Stimulated activated CD4-positive, alpha-beta T cell treated with anti-CD3 and anti-CD28 coated beads, TNF-alpha, amount 100 ng/mL, for 1 hour (primary cell): ENCODE results near the gene BRCA1.
"Not testable (repeated sequence)": the region's sequence is repeated elsewhere in the genome, so short reads cannot be mapped to it uniquely, and the experiment has no call there.

ENCODE experiments used
- DNase-seq, 3 donors: peaks; one replicate each; pipeline ENCODE4 v3.0.0-alpha.2; 2020; ENCODE audit warnings: low read depth in 3 of 3, low spot score in 1 of 3

The BRCA1 gene

DNA sequence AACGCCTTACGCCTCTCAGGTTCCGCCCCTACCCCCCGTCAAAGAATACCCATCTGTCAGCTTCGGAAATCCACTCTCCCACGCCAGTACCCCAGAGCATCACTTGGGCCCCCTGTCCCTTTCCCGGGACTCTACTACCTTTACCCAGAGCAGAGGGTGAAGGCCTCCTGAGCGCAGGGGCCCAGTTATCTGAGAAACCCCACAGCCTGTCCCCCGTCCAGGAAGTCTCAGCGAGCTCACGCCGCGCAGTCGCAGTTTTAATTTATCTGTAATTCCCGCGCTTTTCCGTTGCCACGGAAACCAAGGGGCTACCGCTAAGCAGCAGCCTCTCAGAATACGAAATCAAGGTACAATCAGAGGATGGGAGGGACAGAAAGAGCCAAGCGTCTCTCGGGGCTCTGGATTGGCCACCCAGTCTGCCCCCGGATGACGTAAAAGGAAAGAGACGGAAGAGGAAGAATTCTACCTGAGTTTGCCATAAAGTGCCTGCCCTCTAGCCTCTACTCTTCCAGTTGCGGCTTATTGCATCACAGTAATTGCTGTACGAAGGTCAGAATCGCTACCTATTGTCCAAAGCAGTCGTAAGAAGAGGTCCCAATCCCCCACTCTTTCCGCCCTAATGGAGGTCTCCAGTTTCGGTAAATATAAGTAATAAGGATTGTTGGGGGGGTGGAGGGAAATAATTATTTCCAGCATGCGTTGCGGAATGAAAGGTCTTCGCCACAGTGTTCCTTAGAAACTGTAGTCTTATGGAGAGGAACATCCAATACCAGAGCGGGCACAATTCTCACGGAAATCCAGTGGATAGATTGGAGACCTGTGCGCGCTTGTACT lies at the start of gene BRCA1:
BRCA1 (minus strand) TSS at position 232 of the 834 bp plus-strand sequence. CDS start 1,268 bp downstream, outside the sequence.
- peak; percentile 77 to 88 (median 81) for DNase-seq

DNA sequence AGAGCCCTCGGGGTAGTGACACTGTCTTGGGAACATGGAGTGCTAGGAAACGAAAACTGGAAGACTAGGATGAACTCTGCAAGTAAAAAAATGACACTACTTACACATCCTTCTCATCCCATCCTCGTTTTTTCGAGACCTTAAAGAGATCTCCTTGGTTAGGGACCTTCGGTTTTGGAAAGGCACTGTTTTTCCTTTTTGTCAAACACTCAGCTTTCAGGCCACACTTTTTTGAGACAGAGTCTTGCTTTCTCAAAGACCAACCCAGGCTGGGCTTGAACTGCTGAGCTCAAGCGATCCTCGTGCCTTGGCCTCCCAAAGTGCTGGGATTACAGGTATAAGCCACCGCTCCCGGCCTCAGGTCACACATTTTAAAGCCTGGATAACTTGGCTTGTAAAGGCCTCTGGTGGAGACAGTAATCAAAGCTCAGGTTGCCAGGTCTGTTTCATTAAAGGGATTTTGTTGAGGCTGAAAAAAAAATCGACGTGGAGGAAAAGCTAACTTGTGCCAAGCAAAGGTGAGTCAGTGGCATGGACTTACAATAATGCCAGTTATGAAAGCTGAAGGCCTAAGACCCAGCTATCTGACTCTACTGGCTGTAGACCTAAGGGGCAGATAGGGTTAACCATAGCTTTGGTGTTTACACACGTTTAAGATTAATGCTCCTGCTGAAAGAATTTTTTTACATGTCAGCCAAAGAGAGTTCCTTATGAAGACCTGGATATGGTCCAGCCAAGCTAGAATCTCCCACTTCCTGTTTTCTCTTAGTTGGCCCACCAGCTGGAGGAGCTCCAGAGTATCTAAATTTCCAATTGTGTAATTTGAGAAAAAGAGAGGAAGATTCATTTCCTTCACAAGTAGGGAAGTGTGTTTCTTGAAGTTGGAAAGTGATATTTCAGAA lies 46.7 kb upstream of the BRCA1 start:
- DNase-seq, result no peak

DNA sequence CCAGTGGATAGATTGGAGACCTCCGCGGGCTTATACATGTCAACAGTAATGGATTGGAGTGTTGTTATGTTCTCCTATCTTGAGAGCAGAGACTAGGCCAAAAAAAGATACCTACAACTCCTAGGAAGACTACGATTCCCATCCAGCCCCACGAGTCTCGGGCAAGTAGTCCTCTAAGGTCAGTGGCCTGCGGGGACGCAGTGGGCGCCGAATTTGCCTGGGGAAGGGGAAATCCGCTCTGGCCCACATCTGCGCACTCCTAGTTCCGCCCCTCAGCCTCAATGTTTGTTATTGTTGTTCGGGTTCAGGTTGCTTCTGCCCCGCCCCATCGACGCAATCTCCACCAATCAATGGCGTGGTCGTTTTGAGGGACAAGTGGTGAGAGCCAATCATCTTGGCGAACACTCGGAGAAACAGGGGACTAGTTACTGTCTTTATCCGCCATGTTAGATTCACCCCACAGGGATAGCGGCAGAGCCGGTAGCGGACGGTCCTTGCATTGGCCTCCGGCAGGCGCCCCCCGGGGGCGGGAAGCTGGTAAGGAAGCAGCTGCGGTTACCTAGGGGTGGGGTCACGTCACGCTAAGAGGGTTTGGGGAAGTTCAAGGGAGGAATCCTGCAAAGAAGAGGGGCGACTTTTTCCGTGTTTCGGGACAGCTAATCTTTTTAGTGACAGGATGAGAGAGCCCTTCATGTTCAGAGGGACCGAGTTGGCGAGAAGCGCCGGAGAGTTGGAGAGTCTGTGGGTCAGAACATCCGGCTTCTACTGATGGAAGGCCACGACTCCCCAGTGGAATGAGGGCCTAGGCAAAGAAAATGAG lies 45.8 kb upstream of the BRCA1 start, which contains the start of gene NBR1:
NBR1 (plus strand) TSS at position 449 of the 820 bp plus-strand sequence. CDS start 4,586 bp downstream, outside the sequence.
- DNase-seq, result peak; percentile 82 to 88 (median 87)

DNA sequence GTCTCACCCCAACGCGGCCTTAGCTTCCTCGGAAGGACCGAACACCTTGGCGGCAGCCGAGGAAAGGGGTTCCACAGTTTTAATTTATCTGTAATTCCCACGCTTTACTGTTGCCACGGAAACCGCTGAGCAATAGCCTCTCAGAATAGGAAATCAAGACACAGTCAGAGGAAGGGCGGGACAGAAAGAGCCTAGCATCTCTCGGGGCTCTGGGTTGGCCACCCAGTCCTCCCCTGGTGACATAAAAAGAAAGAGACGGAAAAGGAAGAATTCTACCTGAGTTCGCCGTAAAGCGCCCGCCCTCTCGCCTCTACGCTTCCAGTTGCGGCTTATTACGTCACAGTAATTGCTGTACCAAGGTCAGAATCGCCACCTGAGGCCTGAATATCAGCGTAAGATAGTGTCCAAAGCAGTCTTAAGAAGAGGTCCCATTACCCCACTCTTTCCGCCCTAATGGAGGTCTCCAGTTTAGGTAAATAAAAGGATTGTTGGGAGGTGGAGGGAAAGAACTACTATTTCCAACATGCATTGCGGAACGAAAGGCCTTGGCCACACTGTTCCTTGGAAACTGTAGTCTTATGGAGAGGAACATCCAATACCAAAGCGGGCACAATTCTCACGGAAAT lies 45.1 kb upstream of the BRCA1 start:
- DNase-seq, result peak; percentile 64 to 71 (median 67)

DNA sequence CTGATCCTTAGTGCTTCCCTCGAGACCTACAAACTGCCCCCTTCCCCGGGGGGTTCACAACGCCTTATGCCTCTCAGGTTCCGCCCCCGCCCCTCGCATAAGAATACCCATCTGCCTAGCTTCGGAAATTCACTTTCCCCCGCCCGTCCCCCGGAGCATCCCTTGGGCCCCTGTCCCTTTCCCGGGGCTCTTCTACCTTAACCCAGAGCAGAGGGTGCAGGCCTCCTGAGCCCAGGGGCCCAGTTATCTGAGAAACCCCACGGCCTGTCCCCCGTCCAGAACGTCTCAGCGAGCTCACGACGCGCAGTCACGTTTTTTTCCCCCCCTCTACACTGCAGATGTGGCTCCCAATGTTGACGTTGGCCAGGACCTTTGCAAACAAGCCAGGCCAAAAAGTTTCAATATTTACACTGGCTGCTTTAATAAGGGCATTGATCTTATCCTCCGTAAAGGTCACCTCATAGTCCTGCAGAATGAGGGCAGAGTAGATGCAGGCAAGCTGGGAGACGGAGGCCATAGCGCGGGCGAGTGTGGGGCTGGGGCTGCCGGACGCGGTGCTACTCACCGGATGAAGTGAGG lies 44.5 kb upstream of the BRCA1 start:
- DNase-seq, result peak in 1 of 3 donors; percentile 8

DNA sequence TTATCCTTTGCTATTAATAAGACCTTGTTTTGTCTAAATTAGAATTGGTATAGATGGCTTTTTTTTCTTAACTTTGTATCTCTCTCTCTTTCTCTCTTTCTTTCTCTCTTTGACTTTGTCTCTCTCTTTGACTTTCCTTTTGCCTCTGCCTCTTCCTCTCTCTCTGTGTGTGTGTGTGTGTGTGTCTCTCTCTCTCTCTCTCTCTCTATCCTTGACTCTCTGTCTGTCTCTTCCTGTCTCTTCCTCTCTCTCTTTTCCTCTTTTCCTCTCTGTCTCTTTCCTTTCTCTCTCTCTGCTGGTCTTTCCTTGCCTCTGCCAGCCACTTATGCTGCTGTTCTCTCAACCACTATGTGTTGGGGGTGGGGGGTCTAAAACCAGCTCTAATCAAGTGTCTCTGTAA lies 40.8 kb upstream of the BRCA1 start:
- not testable (repeated sequence) for DNase-seq

DNA sequence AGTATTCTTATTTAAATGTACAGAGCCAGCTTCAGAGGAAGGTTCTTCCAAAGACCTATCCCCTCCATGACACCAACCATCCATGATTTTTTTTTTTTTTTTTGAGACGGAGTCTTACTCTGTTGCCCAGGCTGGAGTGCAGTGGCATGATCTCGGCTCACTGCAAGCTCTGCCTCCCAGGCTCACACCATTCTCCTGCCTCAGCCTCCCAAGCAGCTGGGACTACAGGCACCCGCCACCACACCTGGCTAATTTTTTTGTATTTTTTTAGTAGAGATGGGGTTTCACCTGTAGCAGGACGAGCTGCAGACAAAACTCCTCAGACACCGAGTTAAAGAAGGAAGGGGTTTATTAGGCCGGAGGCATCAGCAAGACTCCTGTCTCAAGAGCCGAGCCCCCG lies 34.8 kb upstream of the BRCA1 start:
- not testable (repeated sequence) for DNase-seq

DNA sequence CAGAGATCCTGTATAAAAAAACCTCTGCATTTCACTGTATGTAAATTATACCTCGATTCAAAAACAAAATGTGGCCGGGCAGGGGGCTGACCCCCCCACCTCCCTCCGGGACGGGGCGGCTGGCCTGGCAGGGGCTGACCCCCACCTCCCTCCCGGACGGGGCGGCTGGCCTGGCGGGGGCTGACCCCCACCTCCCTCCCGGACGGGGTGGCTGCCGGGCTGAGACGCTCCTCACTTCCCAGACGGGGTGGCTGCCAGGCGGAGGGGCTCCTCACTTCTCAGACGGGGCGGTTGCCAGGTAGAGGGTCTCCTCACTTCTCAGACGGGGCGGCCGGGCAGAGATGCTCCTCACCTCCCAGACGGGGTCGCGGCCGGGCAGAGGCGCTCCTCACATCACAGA lies 34.1 kb upstream of the BRCA1 start:
- not testable (repeated sequence) for DNase-seq

DNA sequence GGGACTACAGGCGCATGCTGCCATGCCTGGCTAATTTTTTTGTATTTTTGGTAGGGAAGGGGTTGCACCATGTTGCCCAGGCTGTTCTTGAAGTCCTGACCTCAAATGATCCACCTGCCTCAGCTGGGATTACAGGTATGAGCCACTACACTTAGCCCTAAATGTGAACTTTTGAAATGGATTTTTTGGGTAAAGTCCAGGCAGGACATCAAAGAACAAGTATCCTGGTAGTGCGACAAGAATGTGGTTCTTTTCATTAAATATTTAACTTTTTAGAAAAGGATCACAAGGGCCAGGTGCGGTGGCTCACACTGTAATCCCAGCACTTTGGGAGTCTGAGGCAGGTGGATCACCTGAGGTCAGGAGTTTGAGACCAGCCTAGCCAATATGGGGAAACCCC lies 30.5 kb upstream of the BRCA1 start:
- DNase-seq, result no peak

DNA sequence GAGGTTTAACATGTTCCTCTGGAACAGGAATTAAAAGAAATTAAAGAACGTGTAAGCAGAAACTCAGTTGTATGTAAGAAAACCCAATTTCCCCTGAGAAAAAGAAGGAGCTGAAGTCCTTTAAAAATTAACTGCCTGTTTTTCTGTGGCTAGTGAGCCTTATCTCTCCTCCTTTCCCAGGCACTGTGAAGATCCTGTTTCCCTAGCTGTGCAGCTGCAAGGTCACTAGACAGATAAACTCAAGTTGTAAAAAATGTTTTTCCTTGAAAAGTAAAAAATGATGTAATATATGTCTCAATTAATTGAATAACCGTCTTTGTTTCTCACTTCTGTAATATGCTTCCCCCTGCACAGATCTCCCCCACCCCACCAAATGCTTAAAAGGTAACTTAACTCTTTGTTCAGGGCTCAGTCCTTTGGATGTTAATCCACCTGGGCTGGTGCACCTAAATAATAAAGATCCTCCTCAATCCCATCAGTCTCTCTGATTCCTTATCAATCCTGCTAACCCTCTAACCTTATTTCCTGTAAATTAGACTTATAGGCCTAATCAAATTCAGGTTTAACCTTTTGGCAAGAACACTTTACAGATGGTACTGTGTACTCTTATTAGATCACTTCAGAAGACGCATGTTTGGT lies 28.2 kb upstream of the BRCA1 start:
- DNase-seq, result not testable (repeated sequence)

DNA sequence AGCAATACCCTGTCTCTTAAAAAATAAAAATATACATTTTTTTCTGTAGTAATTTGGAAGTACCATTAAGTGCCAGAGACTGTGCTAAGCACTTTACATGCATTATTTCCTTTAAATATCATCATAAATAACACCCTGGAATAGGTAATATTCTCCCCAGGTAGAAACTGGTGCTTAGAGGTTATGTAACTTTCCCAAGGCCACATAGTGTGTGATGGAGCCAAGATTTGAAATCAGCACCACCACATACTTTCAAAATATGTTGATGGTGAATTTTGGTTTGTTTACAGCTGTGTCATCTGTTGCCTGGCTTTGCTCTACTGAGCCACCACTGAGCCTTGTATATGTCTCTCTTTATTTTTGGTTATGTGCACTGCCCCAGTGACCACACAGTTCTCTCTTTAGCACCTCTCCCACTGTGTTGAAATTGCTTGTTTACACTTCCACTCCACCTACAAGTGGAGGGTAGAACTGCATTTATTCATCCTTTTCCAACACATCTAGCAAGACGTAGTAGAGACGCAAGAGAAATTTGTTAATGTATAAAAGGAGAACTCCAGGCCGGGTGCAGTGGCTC lies 26.8 kb upstream of the BRCA1 start:
- DNase-seq, result no peak

DNA sequence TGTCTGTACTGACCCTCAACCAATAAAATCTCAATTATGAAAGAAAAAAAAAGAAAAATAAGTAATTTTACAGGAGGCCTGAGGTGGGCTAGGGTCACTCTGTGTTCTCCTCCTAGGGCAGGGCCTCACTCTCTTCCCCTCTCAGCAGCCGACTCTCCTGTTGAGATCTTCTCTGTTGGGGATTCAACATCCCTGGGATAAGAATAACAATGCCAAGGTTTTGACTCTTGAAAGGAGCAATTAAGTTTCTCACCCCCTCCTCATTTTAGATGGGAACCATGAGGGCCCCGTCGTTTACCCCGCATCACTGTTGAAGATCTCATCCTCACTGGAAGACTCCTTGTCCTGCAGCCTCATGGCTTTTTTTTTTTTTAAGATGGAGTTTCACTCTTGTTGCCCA lies 21.5 kb upstream of the BRCA1 start:
- DNase-seq, result no peak

DNA sequence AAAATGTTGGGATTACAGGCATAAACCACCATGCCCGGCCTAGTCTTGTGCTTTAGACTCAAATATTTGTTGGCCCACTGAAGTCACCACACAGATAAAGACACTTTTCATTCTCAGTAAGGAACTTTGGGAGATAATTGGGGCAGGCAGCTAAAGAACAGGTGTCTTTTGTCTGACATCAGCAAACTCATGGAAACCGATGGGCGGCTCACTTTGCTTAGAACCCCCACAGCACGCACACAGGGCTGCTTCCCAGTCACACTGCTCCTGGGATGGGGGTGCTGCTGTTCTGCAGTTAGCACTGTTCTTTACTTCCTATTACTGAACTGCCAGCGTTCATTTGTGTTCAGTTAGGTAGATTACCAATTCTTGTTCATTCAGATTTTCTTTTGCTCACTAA lies 18.0 kb upstream of the BRCA1 start:
- no peak for DNase-seq

DNA sequence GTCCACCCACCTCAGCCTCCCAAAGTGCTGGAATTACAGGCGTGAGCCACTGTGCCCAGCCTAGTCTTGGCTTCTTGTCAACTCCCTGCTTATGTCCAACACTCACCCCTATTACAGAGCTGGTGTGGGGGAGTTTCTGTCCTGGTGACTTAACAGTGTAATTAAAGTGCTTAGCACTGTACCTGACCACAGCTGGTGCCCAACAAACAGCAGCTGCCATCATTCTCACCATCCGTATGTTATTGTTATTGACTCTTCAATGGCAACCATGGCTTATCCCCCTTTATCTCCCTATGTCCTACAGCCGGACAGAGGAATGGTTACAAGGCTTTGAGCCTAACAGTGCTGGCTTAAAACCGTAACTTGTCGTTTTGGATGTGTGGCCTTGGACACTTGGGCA lies 17.0 kb upstream of the BRCA1 start:
- DNase-seq, result no peak

DNA sequence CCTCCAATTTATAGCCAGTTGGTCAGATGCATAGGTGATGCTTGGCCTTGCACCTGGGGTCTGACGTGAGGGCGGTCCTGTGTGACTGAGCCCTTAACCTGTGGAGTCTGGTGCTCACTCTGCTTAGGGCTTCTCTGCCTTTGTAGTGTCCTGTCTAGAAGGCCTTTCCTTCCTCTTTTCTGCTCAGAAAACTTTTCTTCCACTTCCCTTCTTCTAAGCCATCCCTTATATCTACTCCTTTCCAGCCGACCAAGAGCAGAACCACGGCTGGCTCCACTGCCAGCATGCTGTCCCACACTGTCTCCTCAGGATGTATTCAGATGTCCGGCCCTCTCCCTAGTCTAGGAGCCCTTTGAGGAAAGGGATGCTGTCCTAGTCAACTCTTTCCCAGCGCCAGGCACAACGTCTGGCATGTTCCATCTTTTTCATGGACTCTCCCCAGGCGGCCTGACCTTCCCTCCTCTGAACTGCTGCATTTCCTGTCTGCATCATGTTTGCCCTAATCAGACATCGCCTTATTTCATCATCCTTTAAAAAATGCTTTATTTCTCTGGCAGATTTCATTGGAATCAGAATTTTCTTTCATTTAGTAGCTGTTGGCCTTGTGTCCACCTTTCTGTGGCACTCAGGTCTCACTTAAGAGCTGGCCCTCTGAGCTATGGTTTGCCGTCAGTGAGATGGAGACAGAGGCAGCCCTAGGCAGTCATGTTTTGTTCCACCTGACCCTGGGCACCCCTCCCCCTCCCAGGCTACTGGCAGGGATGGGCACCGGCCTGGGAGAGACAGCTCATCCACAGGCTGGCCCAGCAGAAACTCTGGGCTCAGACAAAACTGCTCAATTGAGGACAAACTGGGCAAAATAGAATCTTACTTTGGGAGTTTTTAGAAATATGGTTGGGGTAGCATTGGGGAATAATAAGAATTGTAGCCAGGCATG lies 15.5 kb upstream of the BRCA1 start:
- no peak for DNase-seq

DNA sequence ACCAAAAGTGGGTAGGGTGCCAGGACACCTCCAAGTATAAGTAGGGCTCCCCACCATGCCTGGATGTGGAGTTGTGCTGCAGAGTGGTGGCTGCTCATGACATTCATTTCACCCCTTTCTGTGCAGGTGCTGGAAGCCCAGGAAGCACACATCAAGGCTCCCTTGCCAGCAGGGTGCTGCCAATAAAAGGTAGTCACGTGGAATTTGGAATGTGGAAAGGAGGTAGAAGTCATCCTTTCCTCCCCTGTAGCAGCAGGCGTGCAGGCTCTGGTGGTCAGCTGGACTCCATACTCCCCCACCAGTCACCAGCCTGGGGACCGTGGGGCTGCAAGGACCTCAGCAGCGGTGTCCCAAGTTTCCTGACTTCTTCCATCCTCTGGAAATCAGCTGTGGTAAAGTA lies 13.4 kb upstream of the BRCA1 start:
- not testable (repeated sequence) for DNase-seq

DNA sequence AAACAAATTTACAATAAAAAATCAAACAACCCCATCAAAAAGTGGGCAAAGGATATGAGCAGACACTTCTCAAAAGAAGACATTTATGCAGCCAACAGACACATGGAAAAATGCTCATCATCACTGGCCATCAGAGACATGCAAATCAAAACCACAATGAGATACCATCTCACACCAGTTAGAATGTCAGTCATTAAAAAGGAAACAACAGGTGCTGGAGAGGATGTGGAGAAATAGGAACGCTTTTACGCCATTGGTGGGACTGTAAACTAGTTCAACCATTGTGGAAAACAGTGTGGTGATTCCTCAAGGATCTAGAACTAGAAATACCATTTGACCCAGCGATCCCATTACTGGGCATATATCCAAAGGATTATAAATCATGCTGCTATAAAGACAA lies 11.4 kb upstream of the BRCA1 start:
- DNase-seq, result not testable (repeated sequence)

DNA sequence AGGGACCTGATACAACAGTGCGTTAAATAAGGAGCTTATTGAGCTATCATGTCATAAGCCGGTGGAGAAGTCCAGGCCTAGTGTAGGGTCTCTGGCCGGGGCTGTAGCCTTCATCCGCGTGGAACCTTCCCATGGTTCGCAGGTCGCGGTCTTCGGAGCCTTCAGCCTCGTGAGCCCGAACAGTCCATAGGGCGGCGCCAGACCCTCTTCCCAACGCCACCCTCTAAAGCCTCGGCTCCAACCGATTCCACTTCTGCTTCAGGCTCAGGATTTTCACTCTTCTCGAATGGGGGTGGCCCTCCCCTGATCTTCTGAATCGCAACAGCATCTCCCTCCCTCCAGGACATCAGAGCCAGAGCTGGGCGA lies 10.3 kb upstream of the BRCA1 start:
- no peak for DNase-seq
